Measurements from ENCODE around the gene LRRC8C.

- TF ChIP-seq CTCF (IDR thresholded peaks at IDR 0.05) (no peak), EZH2 (IDR thresholded peaks at IDR 0.05; ENCODE audit: borderline replicate concordance, insufficient read depth, low read depth, low read length, poor library complexity, severe bottlenecking) (no peak)
Observed at GRCh38 chr1:89605692-89606091, 27.2 kb upstream of the LRRC8C start.
